T47D (cell line): ENCODE measurements around the gene RHOBTB3.
"Not testable (repeated sequence)": the region's sequence is repeated elsewhere in the genome, so short reads cannot be mapped to it uniquely, and the experiment has no call there.

ENCODE experiments used
- DNase-seq, 2 experiments: peaks; one replicate each; pipeline versions ENCODE4 v3.0.0 to v3.0.0-alpha.2; 2011 to 2012; ENCODE audit warnings: low read depth in 1 of 2, low spot score in 1 of 2
- JUND ChIP-seq: IDR thresholded peaks from 2 replicates; pipeline ENCODE4 v1.6.1; 2012; ENCODE audit warnings: low read depth
- in situ Hi-C: cut with HindIII; loops from 2 replicates; pipeline ENCODE4 v1.10.0; 2016; ENCODE audit warnings: low sequenced_read_pairs, low pct_unique_long_range_greater_than_20kb

The RHOBTB3 gene

GRCh38 chr5:95730730-95731570 is at the start of gene RHOBTB3:
TSS of gene RHOBTB3 (plus strand) at chr5:95731336. CDS start at chr5:95731683, 347 bp downstream.
- DNase-seq = peak; percentile 40 to 83
- no peak for TF ChIP-seq JUND
- in situ Hi-C loops = no loop called here

- no peak for TF ChIP-seq JUND
- in situ Hi-C loops = no loop called here
- DNase-seq = no peak
Observed at GRCh38 chr5:95682891-95683290, 48.2 kb upstream of the RHOBTB3 start, which contains the start of gene SPATA9. TSS of gene SPATA9 (minus strand) at chr5:95682991. CDS start at chr5:95682854, 137 bp downstream.

- DNase-seq = no peak
- in situ Hi-C loops = no loop called here
- TF ChIP-seq JUND = no peak
Observed at GRCh38 chr5:95684361-95684760, 46.8 kb upstream of the RHOBTB3 start.

GRCh38 chr5:95686651-95687050 is 44.5 kb upstream of the RHOBTB3 start:
- no peak for DNase-seq
- in situ Hi-C loops = no loop called here
- no peak for TF ChIP-seq JUND

- no peak for TF ChIP-seq JUND
- in situ Hi-C loops = no loop called here
- DNase-seq = no peak
Observed at GRCh38 chr5:95689680-95690079, 41.5 kb upstream of the RHOBTB3 start.

- in situ Hi-C loops = no loop called here
- TF ChIP-seq JUND = no peak
- no peak for DNase-seq
Observed at GRCh38 chr5:95690333-95690732, 40.8 kb upstream of the RHOBTB3 start.

- in situ Hi-C loops = no loop called here
- TF ChIP-seq JUND = no peak
- peak; percentile 23 to 77 for DNase-seq
Observed at GRCh38 chr5:95697781-95698681, 33.1 kb upstream of the RHOBTB3 start.

GRCh38 chr5:95699337-95699736 is 31.8 kb upstream of the RHOBTB3 start:
- no peak for TF ChIP-seq JUND
- in situ Hi-C loops = no loop called here
- no peak for DNase-seq

GRCh38 chr5:95701074-95701473 is 30.1 kb upstream of the RHOBTB3 start:
- in situ Hi-C loops = no loop called here
- DNase-seq = no peak
- no peak for TF ChIP-seq JUND

- no peak for DNase-seq
- in situ Hi-C loops = no loop called here
Observed at GRCh38 chr5:95704150-95704549, 27.0 kb upstream of the RHOBTB3 start.

GRCh38 chr5:95706196-95706595 is 24.9 kb upstream of the RHOBTB3 start:
- in situ Hi-C loops, DNase-seq: not testable (repeated sequence)

More at GRCh38 chr5:95704150-95704549, 27.0 kb upstream of the RHOBTB3 start:
- no peak for TF ChIP-seq JUND

GRCh38 chr5:95707055-95707454 is 24.1 kb upstream of the RHOBTB3 start:
- TF ChIP-seq JUND = no peak
- DNase-seq = no peak
- in situ Hi-C loops = no loop called here

- DNase-seq, in situ Hi-C loops: not testable (repeated sequence)
Observed at GRCh38 chr5:95707534-95708188, 23.5 kb upstream of the RHOBTB3 start.
